Right cardiac atrium (tissue), 5 donors: ENCODE measurements around the gene PBX1. TPM values are rescaled to one million over a fixed set of nuclear protein-coding genes. Genes with fewer than 3 reads are reported as not detected.

Source experiments
- ATAC-seq, 2 donors: fragments of 200-7000 bp; cut with Tn5 transposase; one replicate each; pipeline versions ENCODE4 v1.8.0 to v1.9.1; 2020; ENCODE audit warnings: moderate library complexity in 2 of 2, mild to moderate bottlenecking in 1 of 2
- DNase-seq, 3 donors: peaks; one replicate each; pipeline ENCODE4 v3.0.0-alpha.2; 2020
- H3K27ac ChIP-seq: one replicate; pipeline ENCODE4 v1.5.1; 2013; ENCODE audit warnings: mild to moderate bottlenecking, low read length, control low read depth, moderate library complexity
- H3K27me3 ChIP-seq: one replicate; pipeline ENCODE4 v1.6.1; 2013; ENCODE audit not compliant: control insufficient read depth, insufficient read depth
- H3K4me1 ChIP-seq: one replicate; pipeline ENCODE4 v1.6.1; 2013; ENCODE audit warnings: low read length; ENCODE audit not compliant: control insufficient read depth, insufficient read depth
- H3K4me3 ChIP-seq: one replicate; pipeline ENCODE4 v1.5.1; 2013; ENCODE audit warnings: low read length, control low read depth
- H3K9me3 ChIP-seq: one replicate; pipeline ENCODE4 v1.6.1; 2013; ENCODE audit warnings: low read length; ENCODE audit not compliant: control insufficient read depth
- WGBS: extraction: QIAGEN DNeasy Blood & Tissue Kit; methylation state at CpG from one replicate; pipeline ENCODE4 v1.1.7; 2013; 5-methylcytosine and 5-hydroxymethylcytosine counted together
- intact Hi-C, 4 donors: fragments of 100-400 bp; cut with DNase I; formaldehyde crosslinking; loops; one replicate each; pipeline versions ENCODE4 v1.11.0 to v1.14.0; 2022 to 2023
- polyA plus RNA-seq: library from polyadenylated mRNA; stranded (reverse); fragments of 200-250 nt; gene quantifications from one replicate; pipeline ENCODE4 v1.2.3, GENCODE V29; 2013
- total RNA-seq, 4 donors: library from RNA; stranded (reverse); fragmentation: NEBNext Ultra II Directional; extraction: Animal tissue kit (Norgen Biotek cat#: 25700); gene quantifications; one replicate each; pipeline ENCODE4 v1.2.1, GENCODE V29; 2021
- donor health status: healthy with polysubstance abuse.
- donor health status: DM: no; HTN: yes; CAD: no.
- donor health status: DM: no; HTN: no; CAD: no.
- donor health status: DM: no; HTN: yes; CAD: no; lungs with severe emphysema.
- donor health status: DM: yes; HTN: yes; CAD: no.

PBX1 gene
- total and polyA plus RNA-seq, 5 donors, result 19.8 to 81.6 (median 76.8) TPM

DNA sequence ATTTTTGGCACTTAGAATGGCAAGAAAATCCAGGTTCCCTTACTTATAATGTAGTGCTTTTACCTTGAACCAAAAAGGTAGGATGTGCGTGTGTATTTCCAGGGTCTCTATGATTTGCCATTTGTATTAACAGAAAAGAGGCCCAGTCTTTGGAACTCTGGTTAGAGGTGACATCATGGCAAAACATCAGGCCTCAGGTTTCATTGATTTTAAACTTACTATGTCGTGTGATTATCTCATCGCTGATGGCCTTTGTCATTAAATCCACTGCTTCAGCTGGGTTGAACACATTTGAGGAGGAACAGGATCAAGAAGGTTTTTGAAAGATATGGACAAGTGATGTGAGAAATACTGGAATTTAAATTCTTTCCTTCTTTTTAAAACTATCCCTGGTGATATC, 95.2 kb downstream of the PBX1 start:
- Histone ChIP-seq H3K4me3 (no peak overlapping the region), H3K27ac (no peak overlapping the region), H3K4me1 (peaks cover 9% of the 10 kb centered on the region), H3K9me3 (peaks cover 2% of the 10 kb centered on the region), H3K27me3 (no peaks in the 10 kb centered on the region)
- ATAC-seq (no peak), DNase-seq (no peak)
- WGBS, result 57% methylated on average over 3 of the region's 3 CpGs
- intact Hi-C loops, result no loop called here

DNA sequence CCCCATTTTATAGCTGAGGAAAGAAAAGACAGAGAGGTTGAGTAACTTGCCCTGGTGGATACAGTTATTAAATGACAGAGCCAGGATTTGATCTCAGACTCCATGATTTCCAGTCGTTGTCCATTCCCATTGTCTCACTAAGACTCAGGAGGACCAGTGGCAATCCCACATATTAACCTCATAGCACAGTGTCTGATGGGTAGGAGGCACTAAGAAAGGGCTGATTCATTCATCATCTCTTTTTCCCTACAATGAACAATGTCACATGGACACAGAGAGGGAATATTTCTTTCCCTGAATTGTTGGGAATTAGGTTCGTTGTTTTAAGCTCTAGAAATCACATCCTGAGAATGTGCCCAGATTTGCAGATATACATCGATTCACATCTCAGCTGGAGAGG, 99.9 kb downstream of the PBX1 start:
- no peak for DNase-seq
- no peak for ATAC-seq
- Histone ChIP-seq H3K27ac (no peak overlapping the region), H3K27me3 (no peaks in the 10 kb centered on the region), H3K4me3 (no peak overlapping the region), H3K4me1 (peaks cover 9% of the 10 kb centered on the region), H3K9me3 (peaks cover 2% of the 10 kb centered on the region)
- intact Hi-C loops, result no loop called here
- 61% methylated on average over 3 of the region's 3 CpGs for WGBS

DNA sequence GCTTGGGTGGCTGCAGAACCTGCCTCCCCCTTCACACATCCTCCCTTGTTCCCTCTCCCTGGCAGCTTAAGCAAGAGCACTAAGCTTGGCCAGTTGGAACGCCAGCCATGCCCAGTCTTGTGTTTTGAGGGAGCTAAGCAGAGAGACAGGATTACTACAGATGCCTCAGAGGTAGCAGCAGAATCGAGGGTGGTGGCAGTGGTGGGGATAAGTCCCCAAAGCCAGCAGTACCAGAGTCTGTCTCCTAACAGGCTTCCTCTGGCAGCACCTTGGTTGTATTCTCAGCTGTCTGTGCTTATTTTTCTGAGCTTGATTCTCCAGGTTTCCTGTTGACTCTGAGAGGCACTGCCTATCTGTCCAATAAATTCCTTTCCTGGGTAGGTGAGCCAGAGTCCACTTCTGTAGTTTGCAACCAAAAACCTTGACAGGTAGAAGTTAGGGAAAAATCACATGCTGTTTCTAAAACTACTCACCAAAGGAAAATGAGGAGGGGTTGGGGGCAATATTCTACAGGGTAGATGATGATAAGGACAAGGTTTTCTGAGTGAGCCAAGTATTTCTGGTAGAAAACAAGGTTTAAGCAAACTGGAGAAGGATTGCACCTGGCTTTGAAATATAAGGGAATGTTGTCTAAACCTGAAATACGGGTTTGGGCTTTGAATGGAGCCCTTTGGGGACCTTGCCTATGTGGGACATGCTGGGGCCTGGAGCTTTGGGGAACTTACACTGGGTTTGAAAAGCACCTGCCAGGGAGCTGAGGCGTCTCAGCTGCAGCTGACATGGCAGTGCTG, 100.8 kb downstream of the PBX1 start:
- Histone ChIP-seq H3K27me3 (no peaks in the 10 kb centered on the region), H3K4me3 (no peak overlapping the region), H3K4me1 (peaks cover 9% of the 10 kb centered on the region), H3K9me3 (peaks cover 2% of the 10 kb centered on the region), H3K27ac (peak overlapping the region; percentile 6)
- intact Hi-C loops, result no loop called here
- ATAC-seq, result peak; percentile 24 to 59
- no peak for DNase-seq
- WGBS, result 67% methylated on average over 4 of the region's 4 CpGs

DNA sequence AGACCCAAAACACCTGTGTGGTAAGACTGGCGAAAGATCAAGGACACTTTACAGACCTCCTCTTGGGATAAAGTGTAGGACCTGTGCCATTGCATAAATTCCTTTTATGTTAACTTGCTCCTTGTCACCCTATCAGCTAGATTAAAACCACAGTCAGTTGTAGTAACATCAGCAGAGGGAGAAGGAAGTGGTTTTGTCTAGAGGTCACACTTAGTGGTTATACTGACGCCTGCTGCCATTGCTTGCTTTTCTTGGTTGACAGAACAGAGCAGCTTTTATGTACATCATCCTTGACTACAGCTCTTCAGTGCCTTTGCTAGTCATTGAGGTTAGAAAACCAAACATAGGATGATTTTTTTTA, 101.4 kb downstream of the PBX1 start:
- intact Hi-C loops, result no loop called here
- peaks cover 9% of the 10 kb centered on the region for H3K4me1 ChIP-seq
- DNase-seq (no peak), ATAC-seq (peak in 1 of 2 donors; percentile 38)
- peaks cover 2% of the 10 kb centered on the region for H3K9me3 ChIP-seq
- H3K27me3 ChIP-seq, result no peaks in the 10 kb centered on the region
- H3K27ac ChIP-seq, result no peak overlapping the region
- no peak overlapping the region for H3K4me3 ChIP-seq
- WGBS, result 68% methylated on average over 2 of the region's 2 CpGs

DNA sequence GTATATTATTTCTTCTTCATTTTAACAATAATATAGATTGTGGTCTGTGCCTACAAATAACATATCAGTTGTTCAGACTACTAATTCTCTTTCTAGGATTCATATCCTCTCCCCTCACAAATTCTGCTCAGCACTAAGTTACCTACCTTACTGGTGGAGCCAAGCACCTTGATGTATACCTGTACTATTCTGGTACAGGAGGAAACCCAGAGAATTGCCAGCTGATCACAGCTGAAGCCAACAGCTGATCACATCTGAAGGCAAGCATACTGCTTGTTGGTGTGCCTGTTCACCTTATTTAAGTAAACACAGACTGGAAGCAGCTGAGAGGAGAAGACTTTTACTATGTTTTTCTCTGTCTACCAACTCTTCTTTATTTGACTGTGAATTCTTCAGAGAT, 101.8 kb downstream of the PBX1 start:
- Histone ChIP-seq H3K4me3 (no peak overlapping the region), H3K27me3 (no peaks in the 10 kb centered on the region), H3K4me1 (peaks cover 9% of the 10 kb centered on the region), H3K9me3 (peaks cover 2% of the 10 kb centered on the region), H3K27ac (no peak overlapping the region)
- intact Hi-C loops, result no loop called here
- ATAC-seq (no peak), DNase-seq (no peak)

DNA sequence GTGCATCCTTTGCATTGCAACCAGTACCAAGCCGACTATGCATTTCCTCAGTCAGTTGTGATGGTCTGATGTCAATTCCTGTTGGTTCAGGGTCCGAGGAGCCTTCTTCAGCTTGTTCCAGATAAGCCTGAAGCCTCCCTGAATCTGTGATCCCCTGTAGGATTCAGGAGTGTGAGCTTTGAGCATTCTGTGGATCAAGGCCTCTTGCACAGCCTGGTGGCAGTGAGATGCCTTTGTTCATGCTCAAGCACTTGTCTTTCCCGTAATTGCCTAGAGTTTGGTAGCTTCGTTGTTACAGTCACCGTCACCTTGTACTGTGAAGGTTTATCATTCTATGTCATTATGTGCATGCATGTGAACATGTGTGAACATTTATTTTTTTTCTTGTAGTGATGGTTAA, 103.5 kb downstream of the PBX1 start:
- no peak for DNase-seq
- intact Hi-C loops, result no loop called here
- Histone ChIP-seq H3K4me3 (no peak overlapping the region), H3K9me3 (peaks cover 2% of the 10 kb centered on the region), H3K27ac (peak overlapping the region; percentile 17), H3K4me1 (peaks cover 10% of the 10 kb centered on the region), H3K27me3 (no peaks in the 10 kb centered on the region)
- 80% methylated on average over 5 of the region's 5 CpGs for WGBS
- ATAC-seq, result no peak

DNA sequence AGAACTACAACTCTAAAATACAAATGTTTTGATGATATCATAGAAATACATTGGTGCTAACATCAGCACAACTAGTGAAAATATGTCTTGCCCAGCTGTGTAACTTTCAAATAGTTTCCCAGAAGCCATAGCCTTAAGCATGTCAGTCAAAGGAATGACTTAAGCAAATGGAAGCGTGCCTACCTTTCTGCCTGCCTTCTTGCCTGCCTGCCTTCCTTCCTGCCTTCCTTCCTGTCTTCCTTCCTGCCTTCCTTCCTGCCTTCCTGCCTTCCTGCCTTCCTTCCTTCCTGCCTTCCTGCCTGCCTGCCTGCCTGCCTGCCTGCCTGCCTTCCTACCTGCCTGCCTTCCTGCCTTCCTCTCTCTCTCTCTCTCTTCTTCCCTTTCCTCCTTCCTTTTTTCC, 104.0 kb downstream of the PBX1 start:
- WGBS, result 92% methylated on average over 1 of the region's 1 CpG
- H3K27ac ChIP-seq, result no peak overlapping the region
- DNase-seq (no peak), ATAC-seq (no peak)
- H3K4me1 ChIP-seq, result peaks cover 13% of the 10 kb centered on the region
- H3K4me3 ChIP-seq, result no peak overlapping the region
- no peaks in the 10 kb centered on the region for H3K9me3 ChIP-seq
- no peaks in the 10 kb centered on the region for H3K27me3 ChIP-seq
- intact Hi-C loops, result no loop called here

DNA sequence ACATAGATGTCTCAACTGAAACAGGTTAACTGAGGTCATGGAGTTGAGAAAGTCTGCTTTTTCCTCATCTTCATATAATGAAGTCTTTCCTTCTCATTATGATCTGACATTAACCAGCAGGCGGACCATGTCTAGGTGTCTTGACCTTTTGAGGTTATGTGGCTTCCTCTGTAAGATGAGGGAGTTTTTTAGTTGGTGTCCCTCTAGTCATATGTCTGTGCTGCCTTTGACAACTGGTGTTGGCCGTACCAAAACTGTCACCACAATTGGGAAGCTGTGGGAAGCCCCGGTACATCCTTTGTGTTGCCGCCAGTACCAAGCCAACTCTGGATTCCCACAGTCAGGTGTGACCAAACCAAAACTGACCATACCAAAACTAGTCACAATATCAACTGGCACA, 105.1 kb downstream of the PBX1 start:
- ATAC-seq (no peak), DNase-seq (no peak)
- H3K27ac ChIP-seq, result no peak overlapping the region
- no peaks in the 10 kb centered on the region for H3K27me3 ChIP-seq
- peaks cover 13% of the 10 kb centered on the region for H3K4me1 ChIP-seq
- WGBS, result 95% methylated on average over 4 of the region's 4 CpGs
- H3K9me3 ChIP-seq, result no peaks in the 10 kb centered on the region
- intact Hi-C loops, result no loop called here
- no peak overlapping the region for H3K4me3 ChIP-seq

DNA sequence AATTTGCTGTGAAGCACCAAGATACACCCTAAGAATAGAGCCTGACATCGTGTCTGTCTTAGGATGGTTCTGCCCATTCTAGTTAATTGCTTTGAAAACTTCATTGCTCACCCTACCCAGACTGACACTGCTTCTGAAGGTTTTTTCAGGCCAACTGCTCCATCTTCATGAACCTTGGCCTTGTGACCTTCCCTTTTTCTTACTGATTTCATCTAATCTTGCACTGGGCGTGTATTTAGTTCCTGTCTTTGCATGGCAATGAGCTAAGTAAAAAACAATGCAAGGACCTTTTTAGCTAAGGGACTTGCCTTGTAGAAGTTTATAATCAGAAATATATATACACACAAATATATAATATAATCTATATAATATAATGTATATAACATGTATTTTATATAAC, 108.0 kb downstream of the PBX1 start:
- no peak for ATAC-seq
- Histone ChIP-seq H3K4me3 (no peak overlapping the region), H3K27ac (no peak overlapping the region), H3K9me3 (no peaks in the 10 kb centered on the region), H3K27me3 (no peaks in the 10 kb centered on the region), H3K4me1 (peaks cover 8% of the 10 kb centered on the region)
- 82% methylated on average over 2 of the region's 2 CpGs for WGBS
- DNase-seq, result no peak
- intact Hi-C loops, result no loop called here

DNA sequence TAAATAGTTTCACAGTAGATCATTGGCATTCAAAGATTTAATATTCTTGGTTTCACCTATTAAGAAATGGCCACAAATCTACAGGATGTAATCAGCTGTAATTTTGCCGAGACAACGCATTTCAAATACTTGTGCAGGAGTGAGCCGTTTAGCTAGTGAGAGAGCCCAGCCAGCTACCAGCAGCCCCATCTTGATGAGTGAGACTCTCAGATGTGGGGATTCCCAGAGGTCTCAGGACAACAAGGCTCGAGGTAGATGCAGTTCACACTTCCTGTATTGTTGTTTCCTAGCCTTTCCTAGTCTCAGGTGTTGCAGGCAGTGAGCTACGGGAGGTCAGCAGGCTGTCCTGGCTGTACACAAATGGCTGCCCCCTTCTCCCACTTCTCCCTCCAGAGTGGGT, 108.6 kb downstream of the PBX1 start:
- 65% methylated on average over 5 of the region's 5 CpGs for WGBS

DNA sequence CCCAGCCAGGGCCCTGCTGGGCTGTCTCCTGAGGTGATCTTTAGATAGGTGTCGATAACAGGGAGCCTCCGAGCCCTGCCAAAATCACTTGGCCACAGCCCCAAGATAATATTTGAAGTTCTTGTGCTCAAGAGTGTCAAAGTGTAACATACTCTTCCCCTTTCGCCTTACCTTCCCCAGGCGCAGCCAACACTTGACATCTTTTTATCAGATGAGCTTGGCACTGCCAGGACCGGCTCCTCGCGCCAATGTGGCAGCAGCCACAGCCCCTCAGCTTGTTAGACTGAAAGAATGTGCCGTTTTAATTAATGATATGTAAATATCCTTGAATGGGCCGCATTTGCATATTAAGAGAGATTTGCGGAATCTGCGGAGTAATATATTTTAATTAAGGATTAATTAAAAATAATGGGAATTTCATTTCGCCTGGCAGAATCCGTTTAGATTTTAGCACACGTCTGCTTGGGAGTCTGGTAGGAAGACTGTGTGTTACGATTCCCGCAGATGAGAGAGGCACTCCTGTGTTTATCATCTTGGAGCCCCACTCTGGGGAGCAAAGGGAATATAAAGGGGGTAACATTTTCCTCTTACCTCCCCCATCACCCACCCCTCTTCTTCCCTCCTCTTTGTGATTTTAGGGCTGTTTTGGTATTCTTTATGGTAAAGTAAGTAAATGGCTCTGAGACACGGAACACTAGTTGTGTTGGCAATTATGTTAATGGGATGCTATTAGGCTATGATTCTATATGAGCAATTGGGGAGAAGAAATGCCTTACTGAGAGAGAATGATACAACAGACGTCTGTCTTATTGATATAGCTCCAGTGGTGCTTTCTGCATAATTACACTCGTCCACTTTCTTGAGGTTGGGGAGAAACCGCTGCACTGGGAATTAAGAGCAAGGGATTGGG, 109.8 kb downstream of the PBX1 start:
- intact Hi-C loops, result loop anchor here in 1 of 4 donors (2.0 kb wide), 1 partner anchor 28 kb away; no protein-coding TSS in a partner anchor
- no peak for DNase-seq
- no peak overlapping the region for H3K27ac ChIP-seq
- no peaks in the 10 kb centered on the region for H3K9me3 ChIP-seq
- WGBS, result 88% methylated on average over 20 of the region's 20 CpGs
- ATAC-seq, result no peak
- no peak overlapping the region for H3K4me3 ChIP-seq
- peaks cover 11% of the 10 kb centered on the region for H3K4me1 ChIP-seq
- no peaks in the 10 kb centered on the region for H3K27me3 ChIP-seq

More for the DNA sequence above, 108.6 kb downstream of the PBX1 start:
- Histone ChIP-seq H3K27ac (no peak overlapping the region), H3K4me1 (peaks cover 11% of the 10 kb centered on the region), H3K4me3 (no peak overlapping the region), H3K9me3 (no peaks in the 10 kb centered on the region), H3K27me3 (no peaks in the 10 kb centered on the region)
- no peak for ATAC-seq
- intact Hi-C loops, result no loop called here
- no peak for DNase-seq
